Inflammatory macrophage treated with lipopolysaccharide for 1 hour (primary cell): ENCODE results near the gene ERC2.

ENCODE experiments used
- DNase-seq, 2 donors: peaks; one replicate each; pipeline ENCODE4 v3.0.0-alpha.2; 2020 to 2022

The ERC2 gene

DNA sequence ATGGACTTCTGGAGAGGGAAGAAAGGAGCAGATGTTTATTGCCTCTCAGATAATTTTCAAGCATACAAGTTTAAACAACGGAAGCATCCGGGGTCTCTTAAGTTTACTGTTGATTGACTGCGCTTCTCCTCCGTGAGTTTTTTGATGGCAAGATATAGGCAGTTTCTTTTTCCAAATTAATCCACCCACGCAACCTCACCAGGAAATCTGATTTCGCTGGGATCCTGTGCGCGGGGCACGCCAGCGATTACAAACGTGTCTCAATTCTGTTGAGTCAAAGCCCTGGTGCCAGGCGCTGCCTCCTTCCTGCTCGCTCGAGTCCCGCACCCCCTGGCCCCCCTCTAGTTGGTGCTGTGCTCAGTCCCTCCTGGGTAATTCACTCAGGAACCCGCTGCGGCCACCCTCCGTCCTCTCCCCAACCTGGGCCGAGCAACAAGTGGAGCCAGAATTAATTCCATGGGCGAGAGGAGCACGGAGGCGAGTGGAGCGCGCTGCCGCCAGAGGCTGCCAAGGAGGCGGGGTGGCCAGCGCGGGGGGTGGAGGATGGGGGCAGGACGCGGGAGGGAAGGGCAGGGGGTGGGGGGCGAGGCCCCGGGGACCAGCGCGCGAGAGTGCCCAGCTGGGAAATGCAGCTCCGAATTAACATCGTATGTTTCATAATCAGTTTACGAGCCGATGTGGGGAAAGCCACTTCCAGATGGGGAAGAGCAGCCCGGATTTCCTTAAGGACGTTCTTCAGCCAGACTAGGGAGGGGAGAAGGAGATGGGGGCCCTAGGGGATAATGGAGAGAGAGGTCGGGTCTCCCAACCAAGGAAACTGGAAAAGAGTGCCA is 987.1 kb downstream of the ERC2 start:
- no peak for DNase-seq

DNA sequence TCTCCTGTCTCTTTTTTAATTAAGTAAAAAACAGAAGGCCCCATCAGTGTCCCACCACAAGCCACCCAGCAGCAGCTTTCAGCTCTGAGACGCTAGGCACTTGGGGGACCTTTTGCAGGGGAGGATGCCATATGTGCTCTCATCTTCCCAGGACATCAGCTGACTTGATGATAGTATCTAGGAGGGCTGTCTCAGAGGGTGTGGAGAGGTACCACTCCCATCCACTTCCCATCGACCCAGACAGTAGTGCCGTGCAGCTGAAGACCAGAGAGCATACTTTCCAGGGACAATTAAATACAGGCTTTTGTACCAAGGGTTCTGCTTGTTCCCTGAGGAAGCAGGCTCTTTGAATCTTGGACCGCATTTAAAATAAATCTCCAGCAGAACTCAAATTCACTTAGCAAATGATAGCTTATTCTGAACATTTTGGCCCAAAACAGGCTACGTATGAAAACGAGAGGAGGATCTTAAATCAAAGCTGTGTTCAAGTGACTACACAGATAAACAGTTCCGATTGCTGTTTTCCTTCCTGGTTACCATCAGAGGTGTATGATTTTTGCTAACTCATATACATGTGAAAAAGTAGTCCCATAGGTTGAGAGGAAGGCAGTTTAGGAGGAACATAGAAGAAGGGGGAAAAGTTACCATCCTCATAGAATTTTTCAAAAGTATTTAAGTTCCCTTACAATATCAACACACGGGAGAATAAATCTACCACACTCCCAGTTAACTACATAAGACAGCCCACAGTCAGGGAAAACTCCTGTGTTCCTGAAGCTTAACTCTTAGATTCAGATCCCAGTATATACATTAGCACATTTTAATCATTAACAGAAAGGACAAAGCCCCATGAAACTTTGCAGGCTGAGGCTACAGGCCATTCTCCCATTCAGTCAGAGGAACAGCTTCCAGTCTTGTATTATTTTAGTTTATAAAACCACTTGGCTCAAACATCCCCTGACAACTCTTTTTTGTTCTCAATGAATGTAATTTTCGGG is 990.7 kb downstream of the ERC2 start:
- no peak for DNase-seq

DNA sequence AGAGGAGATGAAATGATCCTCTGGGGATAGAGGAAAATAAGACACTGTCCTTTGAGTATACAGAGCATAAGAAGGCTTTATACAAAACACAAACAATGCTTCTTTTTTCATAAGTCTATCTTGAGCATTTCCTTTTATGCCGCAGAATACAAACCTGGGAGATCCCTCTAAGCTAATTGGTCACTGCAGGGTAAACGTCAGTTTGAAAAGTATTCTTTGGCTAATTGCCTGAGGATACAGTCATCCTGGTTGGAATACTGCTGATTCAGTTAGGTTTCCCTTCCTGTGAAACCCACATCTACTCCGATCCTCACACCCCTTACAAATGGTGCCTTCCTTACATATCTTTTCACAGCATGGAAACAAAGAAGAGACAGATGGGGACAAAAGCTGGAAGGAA is 991.8 kb downstream of the ERC2 start:
- DNase-seq = no peak

DNA sequence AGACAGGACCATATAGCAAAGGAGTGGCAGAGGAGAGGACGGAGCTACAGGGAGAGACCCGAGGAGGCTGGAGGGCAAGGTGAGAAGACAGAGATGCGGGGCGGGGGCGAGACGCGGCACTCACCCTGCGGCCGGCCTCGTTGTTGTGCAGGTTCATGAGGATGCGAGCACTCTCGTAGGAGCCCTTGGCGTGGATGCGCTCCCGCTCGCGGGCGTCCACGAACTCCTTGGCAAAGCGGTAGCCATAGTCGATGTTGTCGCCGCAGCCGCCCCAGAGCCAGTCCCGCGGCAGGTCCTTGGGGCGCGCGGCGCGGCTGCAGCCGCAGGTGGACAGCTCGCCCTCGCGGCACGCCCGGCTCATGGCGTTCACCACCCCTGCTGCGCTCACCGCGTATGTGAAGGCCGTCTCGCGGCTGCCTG is 994.0 kb downstream of the ERC2 start:
- DNase-seq = no peak

DNA sequence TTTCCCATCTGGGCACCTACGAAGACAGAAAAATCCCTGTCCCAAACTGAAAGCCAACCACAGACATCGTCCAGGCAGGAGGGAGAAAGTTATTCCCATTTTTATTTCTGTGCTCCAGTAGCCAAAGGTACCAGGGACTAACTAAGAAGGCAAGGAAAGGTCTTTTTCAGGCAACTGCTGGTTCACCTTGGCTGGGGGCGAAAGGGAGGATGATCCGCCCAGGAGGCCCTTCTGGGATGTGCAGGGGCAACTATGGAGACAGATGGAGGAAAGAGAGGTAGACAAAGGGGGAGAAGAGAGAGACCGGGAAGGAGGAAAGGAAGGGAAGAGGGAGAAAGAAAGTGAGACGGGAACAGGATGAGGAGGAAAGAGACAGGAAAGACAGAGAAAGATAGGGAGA is 994.5 kb downstream of the ERC2 start:
- no peak for DNase-seq

DNA sequence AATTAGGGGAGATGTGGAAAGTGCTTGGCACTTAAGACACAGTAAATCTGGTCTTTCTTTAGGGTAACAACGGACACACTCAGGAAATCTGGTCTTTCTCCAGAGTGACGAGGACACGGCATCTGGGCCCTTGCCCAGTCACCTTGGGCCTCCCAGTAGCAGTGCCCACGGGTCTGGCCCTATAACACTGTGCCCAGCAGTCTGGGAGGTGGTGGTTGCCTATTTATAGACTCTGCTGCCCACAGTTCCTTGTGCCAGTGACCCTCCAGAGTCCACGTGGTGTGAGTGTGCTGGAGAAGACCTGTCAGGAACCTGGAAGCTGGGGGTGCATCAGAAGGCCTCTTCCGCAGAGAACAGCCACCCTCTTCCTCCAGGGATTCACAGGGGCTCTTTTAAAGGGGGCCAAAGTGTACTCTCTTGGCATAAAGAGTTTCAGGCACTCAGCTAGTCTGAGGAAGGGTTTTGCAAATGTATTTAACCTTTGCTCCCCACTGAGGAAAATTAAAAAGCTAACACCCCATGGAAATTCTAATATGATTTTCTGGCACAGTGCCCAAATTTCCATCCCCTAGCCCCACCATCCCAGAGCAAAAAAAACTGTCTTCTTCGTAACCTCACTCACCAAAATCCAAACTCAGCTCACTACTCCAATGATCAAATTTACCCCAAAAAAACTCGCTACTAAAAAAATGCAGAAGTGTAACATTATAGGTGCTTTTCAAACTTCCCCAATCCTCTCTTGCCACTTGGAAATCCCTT is 996.6 kb downstream of the ERC2 start:
- DNase-seq = no peak

DNA sequence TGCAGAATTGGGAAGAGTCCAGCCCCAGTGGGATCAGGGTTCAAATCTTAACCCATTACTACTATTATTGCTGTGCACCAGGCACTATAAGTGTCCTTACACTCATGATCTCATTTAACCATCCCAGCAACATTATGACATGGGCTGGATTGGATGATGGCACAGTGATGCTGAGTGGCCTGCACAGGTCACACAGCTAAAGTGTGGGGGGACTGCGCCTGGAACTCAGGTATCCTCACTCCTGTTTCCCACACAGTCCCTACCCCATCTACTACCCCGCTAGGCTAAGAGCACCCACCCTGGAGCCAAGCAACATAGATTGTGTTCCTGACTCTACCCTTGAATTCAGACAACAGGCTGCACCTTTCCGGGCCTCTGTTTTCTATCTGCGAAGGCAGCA is 997.2 kb downstream of the ERC2 start:
- DNase-seq = no peak

DNA sequence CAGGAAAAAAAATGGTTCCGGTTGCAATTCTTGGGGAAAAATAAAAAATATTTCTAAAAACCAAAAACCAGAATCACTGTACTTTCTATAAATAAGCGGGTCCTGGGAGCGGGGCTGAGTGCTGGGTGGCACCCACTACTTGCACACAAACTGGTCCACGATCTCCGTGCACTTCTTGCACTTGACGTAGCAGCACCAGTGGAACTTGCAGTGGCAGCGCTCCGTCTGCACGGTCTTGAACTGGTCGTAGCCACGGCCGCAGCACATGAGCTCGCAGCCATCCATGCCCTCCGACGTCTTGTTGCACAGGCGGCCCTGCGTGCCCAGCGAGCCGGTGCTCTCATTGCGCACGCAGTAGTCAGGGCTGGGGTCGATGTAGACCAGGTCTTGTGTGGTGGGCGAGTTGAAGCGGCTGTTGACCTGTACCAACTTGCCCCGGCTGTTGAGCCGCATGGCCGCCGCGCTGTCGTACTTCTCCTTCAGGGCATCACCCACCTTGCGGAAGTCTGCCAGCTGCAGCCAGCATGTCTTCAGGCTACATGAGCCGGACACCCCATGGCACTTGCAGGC is 998.2 kb downstream of the ERC2 start:
- no peak for DNase-seq

DNA sequence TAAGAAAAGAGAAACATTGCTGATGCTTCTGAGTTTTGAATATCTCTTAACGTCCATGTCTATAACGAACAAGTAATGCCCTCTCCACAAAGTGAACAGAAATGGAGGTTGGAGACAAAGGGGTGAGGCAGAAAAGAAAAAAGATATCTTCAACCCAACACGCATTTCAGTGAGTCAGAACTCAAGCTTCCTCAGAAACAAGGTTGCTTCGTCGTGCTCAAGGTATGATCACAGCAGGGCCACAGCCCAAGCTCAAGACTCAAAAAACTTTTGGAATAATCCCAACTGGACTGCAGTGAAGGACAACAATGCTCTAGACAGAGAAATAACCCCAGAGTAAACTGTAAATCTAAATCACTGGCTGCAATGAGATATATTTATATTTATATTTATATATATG is 1000.0 kb downstream of the ERC2 start:
- no peak for DNase-seq

DNA sequence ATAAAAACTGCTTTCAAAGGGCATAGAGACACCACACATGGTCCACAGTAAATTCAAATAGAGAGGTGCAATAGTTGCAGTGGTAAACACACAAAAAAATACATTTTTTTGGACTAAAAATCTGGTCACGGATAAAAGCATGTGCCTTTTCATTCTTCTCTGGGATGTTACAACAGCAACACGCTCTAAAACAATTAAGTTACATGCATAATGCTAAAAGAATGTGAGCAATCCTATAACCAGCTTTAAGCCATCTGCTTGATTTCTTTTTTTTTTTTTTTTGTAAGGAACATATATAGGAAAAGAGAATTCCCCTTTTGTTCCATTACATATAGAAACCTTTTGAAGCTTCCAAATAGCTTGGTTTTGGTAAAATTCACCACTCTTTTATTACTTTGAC is 1001.2 kb downstream of the ERC2 start:
- no peak for DNase-seq

DNA sequence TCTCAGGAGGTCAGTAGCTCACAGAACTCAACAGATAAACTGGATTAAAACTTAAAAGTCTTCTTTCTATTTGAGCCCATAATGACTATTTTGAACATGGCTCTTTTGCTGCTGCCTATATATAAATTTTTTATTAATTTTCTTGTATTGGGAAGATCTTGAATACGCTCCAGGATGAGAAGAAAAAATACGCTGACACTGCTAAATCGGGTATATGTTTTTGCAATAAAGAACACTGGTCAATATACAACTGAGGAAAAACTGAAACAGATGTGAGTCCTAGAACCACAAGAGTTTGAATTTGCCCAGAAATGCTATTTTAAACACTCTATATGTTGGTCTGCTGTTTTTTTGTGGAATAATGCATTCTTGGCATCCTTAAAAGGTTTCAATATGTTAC is 1001.7 kb downstream of the ERC2 start:
- no peak for DNase-seq

DNA sequence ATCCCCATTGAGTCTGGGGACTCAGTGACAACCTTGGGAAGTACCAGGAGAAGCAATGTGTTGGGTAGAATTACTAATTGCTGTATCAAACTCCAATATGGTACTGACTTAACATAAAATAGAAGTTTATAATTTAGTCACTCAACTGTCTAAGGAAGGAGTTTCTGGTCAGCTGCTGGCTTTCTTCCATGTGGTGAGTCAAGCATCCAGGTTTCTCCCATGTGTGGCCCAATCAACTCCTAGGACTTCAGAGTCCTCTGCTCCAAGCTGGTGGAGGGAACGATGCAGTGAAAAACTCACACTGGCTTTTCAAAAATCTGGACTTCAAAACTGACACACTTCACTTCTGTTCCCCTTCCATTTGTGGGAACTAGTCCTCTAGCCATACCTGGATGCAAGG is 1006.4 kb downstream of the ERC2 start:
- DNase-seq = no peak

DNA sequence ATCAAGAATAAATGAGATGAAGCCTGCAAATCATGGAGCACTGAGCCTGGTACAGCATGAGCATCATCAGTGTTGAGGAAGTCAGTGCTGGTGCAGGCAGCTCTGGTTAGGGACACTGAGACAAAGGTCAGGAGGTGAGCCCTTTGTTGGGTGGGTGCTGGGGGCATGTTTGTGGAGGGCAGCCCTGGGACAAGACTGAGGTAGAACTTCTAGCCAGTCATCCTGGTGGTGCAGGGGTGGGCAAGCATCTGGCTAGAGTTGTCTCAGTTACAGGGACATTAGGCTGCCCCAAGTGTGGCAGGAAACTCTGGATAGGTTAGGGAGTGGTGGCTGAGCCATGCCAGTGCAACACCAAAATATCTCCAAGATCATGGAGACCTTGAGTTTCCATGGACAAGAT is 1008.4 kb downstream of the ERC2 start:
- DNase-seq = no peak
